ENCODE results near the gene GPC6.
A peak's percentile ranks its signal among the peaks of the same experiment; 100 is the strongest.

Gene GPC6

DNA sequence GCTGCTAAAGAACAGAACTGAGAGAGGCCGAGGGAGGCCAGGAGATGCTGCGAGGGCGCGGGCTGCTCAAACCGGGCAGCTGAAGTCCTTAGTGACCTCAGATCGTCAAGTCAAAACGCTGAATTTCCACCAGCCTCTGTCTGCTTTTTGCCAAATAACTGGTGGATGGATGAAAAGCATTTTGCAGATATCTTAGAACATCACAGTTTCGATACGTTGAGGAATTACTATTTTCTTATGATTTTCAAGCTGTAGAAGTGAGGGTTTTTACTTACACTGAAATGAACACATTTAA, 2.0 kb downstream of the GPC6 start:
- Histone ChIP-seq H3K27me3 (ENCODE audit: control insufficient read depth in 1 of 2, insufficient read depth in 1 of 2, low read length in 2 of 2) (no peaks in the 10 kb centered on the region), H3K4me2 (ENCODE audit: low read length, poor library complexity, severe bottlenecking) (peak overlapping the region; percentile 75), H3K14ac (ENCODE audit: low read length in 2 of 2) (no peak overlapping the region), H4K91ac (ENCODE audit: low read length) (no peak overlapping the region), H3K4me3 (ENCODE audit: insufficient read depth in 1 of 2, low read depth in 1 of 2, low read length in 2 of 2) (peak overlapping the region; percentile 83 to 89), H3K9ac (ENCODE audit: low read length) (peak overlapping the region; percentile 88), H2BK12ac (ENCODE audit: low read length in 2 of 2) (no peak overlapping the region), H3K79me1 (replicated peaks; ENCODE audit: low read length, poor library complexity, severe bottlenecking) (peaks cover 3% of the 10 kb centered on the region), H4K8ac (ENCODE audit: low read length) (no peak overlapping the region), H2AFZ (ENCODE audit: low read depth, low read length) (no peak overlapping the region), H2BK120ac (ENCODE audit: low read depth, low read length) (no peak overlapping the region), H3K23ac (ENCODE audit: low read length in 2 of 2) (no peak overlapping the region), H3K18ac (ENCODE audit: low read depth in 1 of 2, low read length in 2 of 2) (peak overlapping the region; percentile 94 to 99), H2BK15ac (ENCODE audit: low read depth, poor library complexity, severe bottlenecking) (no peak overlapping the region), H3K4me1 (ENCODE audit: control insufficient read depth, insufficient read depth, low read depth, low read length) (peaks cover 2% of the 10 kb centered on the region), H3K4ac (ENCODE audit: low read depth in 1 of 2, low read length in 2 of 2) (peak overlapping the region in 1 of 2 experiments; percentile 49), H2BK5ac (ENCODE audit: low read depth, low read length, poor library complexity, severe bottlenecking) (no peak overlapping the region), H2AK5ac (ENCODE audit: low read length, severe bottlenecking) (no peak overlapping the region), H3K9me3 (ENCODE audit: control insufficient read depth, low read length) (no peaks in the 10 kb centered on the region), H3K36me3 (ENCODE audit: control insufficient read depth in 1 of 2, insufficient read depth in 2 of 2, low read depth in 1 of 2, low read length in 2 of 2) (no peaks in the 10 kb centered on the region), H3K27ac (ENCODE audit: low read length, poor library complexity, severe bottlenecking) (peak overlapping the region; percentile 62)
- no peak for DNase-seq
- WGBS, result under 1% methylated on average over 7 of the region's 9 CpGs

- no peak overlapping the region for H2BK12ac ChIP-seq (ENCODE audit: low read length in 2 of 2)
- no peak overlapping the region for H3K18ac ChIP-seq (ENCODE audit: low read depth in 1 of 2, low read length in 2 of 2)
- peak overlapping the region; percentile 51 for H3K27ac ChIP-seq (ENCODE audit: low read length, poor library complexity, severe bottlenecking)
- H3K4me3 ChIP-seq (ENCODE audit: insufficient read depth in 1 of 2, low read depth in 1 of 2, low read length in 2 of 2), result peak overlapping the region in 1 of 2 experiments; percentile 89
- H2BK15ac ChIP-seq (ENCODE audit: low read depth, poor library complexity, severe bottlenecking), result no peak overlapping the region
- H3K23ac ChIP-seq (ENCODE audit: low read length in 2 of 2), result no peak overlapping the region
- no peak overlapping the region for H2AK5ac ChIP-seq (ENCODE audit: low read length, severe bottlenecking)
- H2BK5ac ChIP-seq (ENCODE audit: low read depth, low read length, poor library complexity, severe bottlenecking), result no peak overlapping the region
- peaks cover 4% of the 10 kb centered on the region for H3K4me1 ChIP-seq (ENCODE audit: control insufficient read depth, insufficient read depth, low read depth, low read length)
- H3K9me3 ChIP-seq (ENCODE audit: control insufficient read depth, low read length), result no peaks in the 10 kb centered on the region
- H3K27me3 ChIP-seq (ENCODE audit: control insufficient read depth in 1 of 2, insufficient read depth in 1 of 2, low read length in 2 of 2), result no peaks in the 10 kb centered on the region
- H2BK120ac ChIP-seq (ENCODE audit: low read depth, low read length), result no peak overlapping the region
- no peak overlapping the region for H3K14ac ChIP-seq (ENCODE audit: low read length in 2 of 2)
- H4K91ac ChIP-seq (ENCODE audit: low read length), result no peak overlapping the region
- no peak overlapping the region for H3K4me2 ChIP-seq (ENCODE audit: low read length, poor library complexity, severe bottlenecking)
- no peak overlapping the region for H3K4ac ChIP-seq (ENCODE audit: low read depth in 1 of 2, low read length in 2 of 2)
- no peak overlapping the region for H4K8ac ChIP-seq (ENCODE audit: low read length)
- H2AFZ ChIP-seq (ENCODE audit: low read depth, low read length), result no peak overlapping the region
- peak overlapping the region; percentile 88 for H3K9ac ChIP-seq (ENCODE audit: low read length)
- peak; percentile 78 for DNase-seq
- H3K79me1 ChIP-seq (replicated peaks; ENCODE audit: low read length, poor library complexity, severe bottlenecking), result peaks cover 11% of the 10 kb centered on the region
- H3K36me3 ChIP-seq (ENCODE audit: control insufficient read depth in 1 of 2, insufficient read depth in 2 of 2, low read depth in 1 of 2, low read length in 2 of 2), result peaks cover 0 to 4% of the 10 kb centered on the region in 2 experiments
Observed at GRCh38 chr13:93230261-93230855, 3.8 kb downstream of the GPC6 start.

DNA sequence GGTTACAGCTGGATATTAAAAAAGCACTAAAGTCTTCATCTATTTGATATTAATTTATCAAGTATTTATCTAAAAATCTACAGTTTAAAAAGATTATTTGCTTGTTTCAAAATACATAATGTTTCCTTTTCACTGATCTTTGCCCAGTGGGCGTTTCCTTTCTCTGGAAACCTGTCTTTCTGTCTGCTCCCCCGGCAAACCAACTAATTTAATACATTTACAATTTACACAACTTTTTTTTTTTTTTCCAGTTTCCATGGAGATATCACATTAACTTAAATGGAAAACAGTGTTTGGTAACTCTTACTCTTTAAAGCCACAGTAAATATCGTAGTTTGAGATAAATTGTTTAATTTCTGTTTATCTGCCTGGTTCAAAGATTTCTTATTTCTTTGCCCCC, 5.3 kb downstream of the GPC6 start:
- no peak overlapping the region for H3K4me2 ChIP-seq (ENCODE audit: low read length, poor library complexity, severe bottlenecking)
- peaks cover 0 to 4% of the 10 kb centered on the region in 2 experiments for H3K36me3 ChIP-seq (ENCODE audit: control insufficient read depth in 1 of 2, insufficient read depth in 2 of 2, low read depth in 1 of 2, low read length in 2 of 2)
- no peak overlapping the region for H3K14ac ChIP-seq (ENCODE audit: low read length in 2 of 2)
- H4K8ac ChIP-seq (ENCODE audit: low read length), result no peak overlapping the region
- peaks cover 4% of the 10 kb centered on the region for H3K4me1 ChIP-seq (ENCODE audit: control insufficient read depth, insufficient read depth, low read depth, low read length)
- no peaks in the 10 kb centered on the region for H3K9me3 ChIP-seq (ENCODE audit: control insufficient read depth, low read length)
- H3K9ac ChIP-seq (ENCODE audit: low read length), result no peak overlapping the region
- peak overlapping the region; percentile 19 for H2BK5ac ChIP-seq (ENCODE audit: low read depth, low read length, poor library complexity, severe bottlenecking)
- H3K18ac ChIP-seq (ENCODE audit: low read depth in 1 of 2, low read length in 2 of 2), result no peak overlapping the region
- no peak overlapping the region for H3K23ac ChIP-seq (ENCODE audit: low read length in 2 of 2)
- H3K4me3 ChIP-seq (ENCODE audit: insufficient read depth in 1 of 2, low read depth in 1 of 2, low read length in 2 of 2), result no peak overlapping the region
- H2AFZ ChIP-seq (ENCODE audit: low read depth, low read length), result no peak overlapping the region
- no peaks in the 10 kb centered on the region for H3K27me3 ChIP-seq (ENCODE audit: control insufficient read depth in 1 of 2, insufficient read depth in 1 of 2, low read length in 2 of 2)
- no peak for DNase-seq
- no peak overlapping the region for H3K27ac ChIP-seq (ENCODE audit: low read length, poor library complexity, severe bottlenecking)
- WGBS, result 100% methylated on average over 2 of the region's 3 CpGs
- H3K79me1 ChIP-seq (replicated peaks; ENCODE audit: low read length, poor library complexity, severe bottlenecking), result peaks cover 19% of the 10 kb centered on the region
- no peak overlapping the region for H2BK12ac ChIP-seq (ENCODE audit: low read length in 2 of 2)
- H3K4ac ChIP-seq (ENCODE audit: low read depth in 1 of 2, low read length in 2 of 2), result no peak overlapping the region
- H4K91ac ChIP-seq (ENCODE audit: low read length), result no peak overlapping the region
- H2AK5ac ChIP-seq (ENCODE audit: low read length, severe bottlenecking), result no peak overlapping the region
- H2BK120ac ChIP-seq (ENCODE audit: low read depth, low read length), result no peak overlapping the region
- H2BK15ac ChIP-seq (ENCODE audit: low read depth, poor library complexity, severe bottlenecking), result no peak overlapping the region

DNA sequence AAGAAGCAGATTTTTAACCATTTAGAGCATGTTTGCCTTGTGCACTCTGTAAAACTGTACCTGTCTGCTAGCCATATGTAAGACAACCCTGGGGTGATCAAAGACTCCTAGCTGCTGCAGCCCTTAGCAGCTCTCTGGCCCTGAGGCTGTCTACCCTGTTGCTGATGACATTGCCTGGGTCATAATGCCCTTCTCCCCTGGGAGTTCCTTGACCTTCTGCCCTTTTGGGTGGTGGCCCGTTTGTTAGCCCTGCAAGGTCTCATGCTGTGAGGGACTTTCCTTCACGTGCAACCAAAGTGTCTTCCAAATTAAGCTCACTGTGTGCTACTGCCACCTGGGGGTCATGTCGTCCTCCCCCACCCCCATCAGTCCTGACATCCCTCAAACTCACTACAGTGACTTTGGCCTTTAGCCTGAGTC, 7.4 kb downstream of the GPC6 start:
- no peak overlapping the region for H3K23ac ChIP-seq (ENCODE audit: low read length in 2 of 2)
- no peak overlapping the region for H2AK5ac ChIP-seq (ENCODE audit: low read length, severe bottlenecking)
- no peak overlapping the region for H2BK120ac ChIP-seq (ENCODE audit: low read depth, low read length)
- H4K91ac ChIP-seq (ENCODE audit: low read length), result peak overlapping the region; percentile 50
- H3K4me1 ChIP-seq (ENCODE audit: control insufficient read depth, insufficient read depth, low read depth, low read length), result peaks cover 4% of the 10 kb centered on the region
- peaks cover 15% of the 10 kb centered on the region for H3K9me3 ChIP-seq (ENCODE audit: control insufficient read depth, low read length)
- no peaks in the 10 kb centered on the region for H3K27me3 ChIP-seq (ENCODE audit: control insufficient read depth in 1 of 2, insufficient read depth in 1 of 2, low read length in 2 of 2)
- H2AFZ ChIP-seq (ENCODE audit: low read depth, low read length), result no peak overlapping the region
- H2BK15ac ChIP-seq (ENCODE audit: low read depth, poor library complexity, severe bottlenecking), result no peak overlapping the region
- H3K4ac ChIP-seq (ENCODE audit: low read depth in 1 of 2, low read length in 2 of 2), result no peak overlapping the region
- peak overlapping the region in 1 of 2 experiments; percentile 33 for H3K18ac ChIP-seq (ENCODE audit: low read depth in 1 of 2, low read length in 2 of 2)
- H3K27ac ChIP-seq (ENCODE audit: low read length, poor library complexity, severe bottlenecking), result no peak overlapping the region
- H3K79me1 ChIP-seq (replicated peaks; ENCODE audit: low read length, poor library complexity, severe bottlenecking), result peaks cover 19% of the 10 kb centered on the region
- no peak overlapping the region for H3K14ac ChIP-seq (ENCODE audit: low read length in 2 of 2)
- H3K36me3 ChIP-seq (ENCODE audit: control insufficient read depth in 1 of 2, insufficient read depth in 2 of 2, low read depth in 1 of 2, low read length in 2 of 2), result peaks cover 0 to 4% of the 10 kb centered on the region in 2 experiments
- no peak overlapping the region for H2BK5ac ChIP-seq (ENCODE audit: low read depth, low read length, poor library complexity, severe bottlenecking)
- H3K4me3 ChIP-seq (ENCODE audit: insufficient read depth in 1 of 2, low read depth in 1 of 2, low read length in 2 of 2), result no peak overlapping the region
- H3K9ac ChIP-seq (ENCODE audit: low read length), result no peak overlapping the region
- no peak overlapping the region for H4K8ac ChIP-seq (ENCODE audit: low read length)
- no peak overlapping the region for H3K4me2 ChIP-seq (ENCODE audit: low read length, poor library complexity, severe bottlenecking)
- H2BK12ac ChIP-seq (ENCODE audit: low read length in 2 of 2), result no peak overlapping the region
- no peak for DNase-seq
- 49% methylated on average over 2 of the region's 3 CpGs for WGBS

Measured in mesenchymal stem cell (in vitro differentiated cells and primary cell).